ENCODE measurements around the gene PDPK1. TPM values are rescaled to one million over a fixed set of nuclear protein-coding genes. Genes with fewer than 3 reads are reported as not detected.
A peak's percentile ranks its signal among the peaks of the same experiment; 100 is the strongest.
"Not testable (repeated sequence)": the region's sequence is repeated elsewhere in the genome, so short reads cannot be mapped to it uniquely, and the experiment has no call there.

PDPK1 gene
- total and polyA plus RNA-seq, 9 donors, result 14.6 to 53.2 (median 35.6) TPM

- intact Hi-C loops (cut with DNase I); H3K27me3 ChIP-seq; H3K9me3 ChIP-seq; H3K4me1 ChIP-seq (ENCODE audit: insufficient read depth); H3K27ac ChIP-seq; H3K36me3 ChIP-seq; H3K4me3 ChIP-seq: not testable (repeated sequence)
- WGBS, 3 donors, result 90 to 95% methylated on average over 11 to 20 of the region's 26 CpGs; no CpG with 5 or more reads in 1 of the 3 donors
- peak in 1 of 5 donors; percentile 6 for DNase-seq
Measured at GRCh38 chr16:2577044-2577443, 39.2 kb downstream of the PDPK1 start.

GRCh38 chr16:2578905-2579304 lies 41.1 kb downstream of the PDPK1 start:
- 79% methylated on average over 4 of the region's 12 CpGs; no CpG with 5 or more reads in 2 of the 3 donors for WGBS, 3 donors
- intact Hi-C loops (cut with DNase I); H3K27ac ChIP-seq; H3K36me3 ChIP-seq; H3K9me3 ChIP-seq; H3K27me3 ChIP-seq; H3K4me1 ChIP-seq (ENCODE audit: insufficient read depth); H3K4me3 ChIP-seq; DNase-seq: not testable (repeated sequence)

- H3K27me3 ChIP-seq; H3K4me3 ChIP-seq; H3K9me3 ChIP-seq; H3K27ac ChIP-seq; intact Hi-C loops (cut with DNase I); H3K4me1 ChIP-seq (ENCODE audit: insufficient read depth); H3K36me3 ChIP-seq; DNase-seq: not testable (repeated sequence)
- WGBS, 3 donors, result 72 to 100% methylated on average over 1 to 6 of the region's 11 CpGs; no CpG with 5 or more reads in 1 of the 3 donors
Measured at GRCh38 chr16:2580143-2580542, 42.3 kb downstream of the PDPK1 start.

- intact Hi-C loops (cut with DNase I); H3K27ac ChIP-seq; H3K4me1 ChIP-seq (ENCODE audit: insufficient read depth); H3K36me3 ChIP-seq; H3K4me3 ChIP-seq; H3K27me3 ChIP-seq; DNase-seq; H3K9me3 ChIP-seq: not testable (repeated sequence)
- no CpG with 5 or more reads among the region's 21 CpGs for WGBS, 3 donors
Measured at GRCh38 chr16:2580818-2581217, 43.0 kb downstream of the PDPK1 start.

GRCh38 chr16:2584729-2585650 lies 47.2 kb downstream of the PDPK1 start:
- intact Hi-C loops (cut with DNase I), result no loop called here
- 38 to 54% (median 47%) methylated on average over 22 to 24 of the region's 24 CpGs for WGBS, 3 donors
- peak; percentile 51 to 74 (median 61) for DNase-seq
- Histone ChIP-seq H3K27ac (no peak overlapping the region), H3K27me3 (no peaks in the 10 kb centered on the region), H3K4me3 (no peak overlapping the region), H3K9me3 (no peaks in the 10 kb centered on the region), H3K36me3 (no peaks in the 10 kb centered on the region), H3K4me1 (ENCODE audit: insufficient read depth) (peaks cover 6% of the 10 kb centered on the region)
- TF ChIP-seq CTCF (IDR thresholded peaks at IDR 0.05) (no peak), EP300 (IDR thresholded peaks at IDR 0.05) (no peak), POLR2A (IDR thresholded peaks at IDR 0.05) (no peak)

DNA sequence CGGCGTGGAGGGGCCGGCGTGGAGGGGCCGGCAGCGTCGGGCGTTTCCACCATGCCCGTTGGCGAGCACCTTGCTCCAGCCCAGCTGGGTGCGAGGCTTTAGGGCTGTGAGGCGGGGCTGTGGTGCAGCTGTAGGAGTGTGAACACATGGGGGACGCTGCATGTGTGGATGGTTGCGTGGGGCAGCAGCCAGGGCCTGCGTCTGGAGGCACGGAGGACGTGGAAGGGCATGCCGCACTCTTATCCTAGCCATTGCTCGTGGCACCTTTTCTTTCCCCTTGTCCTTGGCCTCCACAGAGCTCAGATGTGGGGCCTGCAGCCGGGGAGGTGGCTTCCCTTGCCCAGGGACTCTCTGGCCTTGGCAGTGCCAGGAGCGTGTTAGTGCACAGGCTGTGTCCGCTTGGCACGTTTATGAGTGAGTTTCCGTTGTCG lies 47.8 kb downstream of the PDPK1 start:
- H3K36me3 ChIP-seq, result no peaks in the 10 kb centered on the region
- TF ChIP-seq EP300 (IDR thresholded peaks at IDR 0.05) (no peak), POLR2A (IDR thresholded peaks at IDR 0.05) (no peak)
- 64 to 80% (median 75%) methylated on average over 25 of the region's 25 CpGs for WGBS, 3 donors
- no peaks in the 10 kb centered on the region for H3K9me3 ChIP-seq
- H3K4me1 ChIP-seq (ENCODE audit: insufficient read depth), result peaks cover 9% of the 10 kb centered on the region
- no peaks in the 10 kb centered on the region for H3K27me3 ChIP-seq
- DNase-seq, result peak in 1 of 5 donors; percentile 8
- no peak overlapping the region for H3K27ac ChIP-seq
- no peak overlapping the region for H3K4me3 ChIP-seq
- intact Hi-C loops (cut with DNase I), result no loop called here

DNA sequence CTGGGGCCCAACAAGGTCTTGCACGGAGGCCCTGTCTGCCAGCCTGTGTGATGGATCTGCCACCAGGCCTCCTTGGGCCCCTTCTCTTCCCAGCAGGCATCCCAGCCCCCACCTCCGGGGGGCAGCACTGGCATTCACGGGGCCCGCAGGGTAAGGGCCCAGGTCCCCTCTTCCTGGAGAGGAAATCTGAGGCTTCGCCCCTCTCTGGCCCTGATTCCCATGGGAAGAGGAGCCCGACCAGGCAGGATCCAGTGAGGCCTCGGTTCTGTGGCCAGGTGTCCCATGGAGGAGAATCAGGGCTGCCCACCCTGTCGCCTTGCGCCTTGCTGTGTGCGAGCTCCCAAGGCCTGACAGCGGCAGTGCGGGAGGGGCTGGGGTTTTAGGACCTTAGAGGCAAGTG lies 48.4 kb downstream of the PDPK1 start:
- Histone ChIP-seq H3K4me1 (ENCODE audit: insufficient read depth) (peaks cover 9% of the 10 kb centered on the region), H3K36me3 (no peaks in the 10 kb centered on the region), H3K9me3 (no peaks in the 10 kb centered on the region), H3K27me3 (no peaks in the 10 kb centered on the region), H3K4me3 (no peak overlapping the region), H3K27ac (no peak overlapping the region)
- DNase-seq, result peak in 1 of 5 donors; percentile 16
- TF ChIP-seq POLR2A (IDR thresholded peaks at IDR 0.05), result no peak
- WGBS, 3 donors, result 80 to 84% (median 84%) methylated on average over 12 of the region's 12 CpGs
- intact Hi-C loops (cut with DNase I), result no loop called here

All from ovary (tissue), 9 donors.